WTC11 (cell line): ENCODE results near the gene HIPK2. TPM values are rescaled to one million over a fixed set of nuclear protein-coding genes. Genes with fewer than 3 reads are reported as not detected.

ENCODE experiments used
- ATAC-seq: fragments of 200-7000 bp; cut with Tn5 transposase; 2 replicates; pipeline ENCODE4 v1.10.0; 2021; ENCODE audit warnings: mild to moderate bottlenecking, moderate library complexity
- CTCF ChIA-PET: fragments of 300-600 bp; sonication (Branson Sonifier 250); formaldehyde crosslinking; loops from one replicate; lab custom pipeline; 2021; ENCODE audit warnings: antibody characterized with exemption; lab: Charles Lee
- POLR2A ChIA-PET: fragments of 350-600 bp; sonication (Branson Sonifier 250); formaldehyde crosslinking; loops from one replicate; lab custom pipeline; 2021; ENCODE audit warnings: antibody characterized with exemption; lab: Charles Lee
- DNase-seq: peaks from one replicate; pipeline ENCODE4 v3.0.0; 2021; ENCODE audit warnings: low spot score
- H3K27ac Mint-ChIP-seq: 2 replicates; pipeline ENCODE4 v1.8.0; 2021; ENCODE audit warnings: mixed read lengths
- H3K27me3 Mint-ChIP-seq: 2 replicates; pipeline ENCODE4 v1.8.0; 2021; ENCODE audit warnings: low read depth, mild to moderate bottlenecking, moderate library complexity, mixed read lengths
- H3K36me3 Mint-ChIP-seq: 2 replicates; pipeline ENCODE4 v1.8.0; 2021; ENCODE audit warnings: mixed read lengths
- H3K4me1 Mint-ChIP-seq: 2 replicates; pipeline ENCODE4 v1.8.0; 2022; ENCODE audit warnings: mixed read lengths
- H3K4me3 Mint-ChIP-seq: 2 replicates; pipeline ENCODE4 v1.8.0; 2021; ENCODE audit warnings: mild to moderate bottlenecking, moderate library complexity, mixed read lengths
- H3K9me3 Mint-ChIP-seq: 2 replicates; pipeline ENCODE4 v1.8.0; 2021; ENCODE audit warnings: mixed read lengths
- ATF1 ChIP-seq: sonication (generic); formaldehyde crosslinking; IDR thresholded peaks from 2 replicates; pipeline ENCODE4 v1.8.1; 2023; ENCODE audit warnings: mild to moderate bottlenecking, moderate library complexity, missing genetic modification reagents
- CBFB ChIP-seq: sonication (generic); formaldehyde crosslinking; IDR thresholded peaks from 2 replicates; pipeline ENCODE4 v1.8.1; 2022; ENCODE audit warnings: mild to moderate bottlenecking, low read depth, missing genetic modification reagents
- CREB1 ChIP-seq: sonication (generic); formaldehyde crosslinking; IDR thresholded peaks from 2 replicates; pipeline ENCODE4 v1.8.0; 2023; ENCODE audit warnings: mild to moderate bottlenecking, missing genetic modification reagents
- CREM ChIP-seq: sonication (generic); formaldehyde crosslinking; IDR thresholded peaks from 2 replicates; pipeline ENCODE4 v1.8.1; 2022; ENCODE audit warnings: mild to moderate bottlenecking, missing genetic modification reagents, moderate library complexity
- E2F4 ChIP-seq: sonication (generic); formaldehyde crosslinking; IDR thresholded peaks from 2 replicates; pipeline ENCODE4 v1.8.1; 2022; ENCODE audit warnings: low read depth, mild to moderate bottlenecking, moderate library complexity, missing genetic modification reagents, borderline replicate concordance
- ERG ChIP-seq: fragments of 250-450 bp; sonication (Bioruptor Pico); IDR thresholded peaks from 2 replicates; pipeline ENCODE4 v1.8.0; 2021; ENCODE audit warnings: mild to moderate bottlenecking
- ETV6 ChIP-seq: sonication (generic); formaldehyde crosslinking; IDR thresholded peaks from 2 replicates; pipeline ENCODE4 v1.8.1; 2022; ENCODE audit warnings: mild to moderate bottlenecking, missing genetic modification reagents
- MAX ChIP-seq: sonication (generic); formaldehyde crosslinking; IDR thresholded peaks from 2 replicates; pipeline ENCODE4 v1.8.0; 2022; ENCODE audit warnings: mild to moderate bottlenecking, missing genetic modification reagents
- MLX ChIP-seq: sonication (generic); formaldehyde crosslinking; IDR thresholded peaks from 2 replicates; pipeline ENCODE4 v1.8.1; 2023; ENCODE audit warnings: mild to moderate bottlenecking, missing genetic modification reagents, moderate library complexity
- NFATC4 ChIP-seq: fragments of 250-450 bp; sonication (Bioruptor Pico); IDR thresholded peaks from 2 replicates; pipeline ENCODE4 v1.9.0; 2021; ENCODE audit warnings: mild to moderate bottlenecking
- NFE2L1 ChIP-seq: sonication (generic); formaldehyde crosslinking; IDR thresholded peaks from 2 replicates; pipeline ENCODE4 v1.8.1; 2023; ENCODE audit warnings: missing genetic modification reagents
- NFYB ChIP-seq: sonication (generic); formaldehyde crosslinking; conservative IDR thresholded peaks from 2 replicates; pipeline ENCODE4 v1.8.0; 2022; ENCODE audit warnings: low read depth, missing genetic modification reagents
- NR1H2 ChIP-seq: sonication (generic); formaldehyde crosslinking; IDR thresholded peaks from 2 replicates; pipeline ENCODE4 v1.9.0; 2021; ENCODE audit warnings: mild to moderate bottlenecking, moderate library complexity, missing genetic modification reagents
- NR3C1 ChIP-seq: sonication (generic); formaldehyde crosslinking; conservative IDR thresholded peaks from 2 replicates; pipeline ENCODE4 v1.8.1; 2023; ENCODE audit warnings: low read depth, mild to moderate bottlenecking, missing genetic modification reagents
- RELA ChIP-seq: sonication (generic); formaldehyde crosslinking; IDR thresholded peaks from 2 replicates; pipeline ENCODE4 v1.8.1; 2022; ENCODE audit warnings: missing genetic modification reagents, mild to moderate bottlenecking, borderline replicate concordance
- SMAD3 ChIP-seq: sonication (generic); formaldehyde crosslinking; IDR thresholded peaks from 2 replicates; pipeline ENCODE4 v1.8.0; 2022; ENCODE audit warnings: missing genetic modification reagents, mild to moderate bottlenecking, borderline replicate concordance
- SP1 ChIP-seq: sonication (generic); formaldehyde crosslinking; conservative IDR thresholded peaks from 2 replicates; pipeline ENCODE4 v1.8.1; 2022; ENCODE audit warnings: missing genetic modification reagents
- ZNF317 ChIP-seq: sonication (generic); formaldehyde crosslinking; IDR thresholded peaks from 2 replicates; pipeline ENCODE4 v1.8.1; 2023; ENCODE audit warnings: low read depth, mild to moderate bottlenecking, moderate library complexity, missing genetic modification reagents, borderline replicate concordance
- ZNF532 ChIP-seq: fragments of 250-450 bp; sonication (Bioruptor Pico); IDR thresholded peaks from 2 replicates; pipeline ENCODE4 v1.9.0; 2021; ENCODE audit warnings: mild to moderate bottlenecking, borderline replicate concordance
- ZSCAN18 ChIP-seq: fragments of 250-450 bp; sonication (Bioruptor Pico); IDR thresholded peaks from 2 replicates; pipeline ENCODE4 v2.1.2; 2022; ENCODE audit warnings: mild to moderate bottlenecking, moderate library complexity
- total RNA-seq: library from RNA; stranded (reverse); gene quantifications from 3 replicates; pipeline ENCODE4 v1.2.3, GENCODE V29; 2021

HIPK2 gene
- total RNA-seq, 1 experiment from 2014 or later, result 25.3 TPM

GRCh38 chr7:139597028-139597427, 180.8 kb downstream of the HIPK2 start:
- no peaks in the 10 kb centered on the region for H3K27me3 Mint-ChIP-seq
- TF ChIP-seq ZNF317 (no peak), CBFB (no peak), CREB1 (no peak), ZNF532 (CRISPR knock-in tag) (no peak), ATF1 (CRISPR knock-in tag) (no peak), ETV6 (CRISPR knock-in tag) (no peak), MAX (CRISPR knock-in tag) (no peak), ERG (CRISPR knock-in tag) (no peak), NR3C1 (CRISPR knock-in tag) (no peak), MLX (no peak), CREM (CRISPR knock-in tag) (no peak), SP1 (CRISPR knock-in tag) (no peak), RELA (no peak), NR1H2 (CRISPR knock-in tag) (no peak), NFATC4 (CRISPR knock-in tag) (no peak), SMAD3 (CRISPR knock-in tag) (no peak)
- CTCF ChIA-PET, result interaction anchor here (1.1 kb wide), 1 partner anchor 406 kb away, joined by 6 read pairs; no protein-coding TSS in a partner anchor
- no peak overlapping the region for H3K27ac Mint-ChIP-seq
- no peaks in the 10 kb centered on the region for H3K4me1 Mint-ChIP-seq
- peaks cover 7% of the 10 kb centered on the region; the same call in 1 of the 2 replicates for H3K36me3 Mint-ChIP-seq
- POLR2A ChIA-PET, result no interaction called here
- H3K9me3 Mint-ChIP-seq, result no peaks in the 10 kb centered on the region
- no peak for DNase-seq
- no peak for ATAC-seq
- no peak overlapping the region for H3K4me3 Mint-ChIP-seq

GRCh38 chr7:139596626-139597025, 181.2 kb downstream of the HIPK2 start:
- POLR2A ChIA-PET, result no interaction called here
- H3K36me3 Mint-ChIP-seq, result peaks cover 7% of the 10 kb centered on the region; the same call in 1 of the 2 replicates
- DNase-seq, result no peak
- peak; percentile 43 for ATAC-seq
- CTCF ChIA-PET, result interaction anchor here (1.1 kb wide), 1 partner anchor 406 kb away, joined by 6 read pairs; no protein-coding TSS in a partner anchor
- H3K27me3 Mint-ChIP-seq, result no peaks in the 10 kb centered on the region
- H3K4me3 Mint-ChIP-seq, result no peak overlapping the region
- no peaks in the 10 kb centered on the region for H3K4me1 Mint-ChIP-seq
- no peaks in the 10 kb centered on the region for H3K9me3 Mint-ChIP-seq
- TF ChIP-seq E2F4 (CRISPR knock-in tag), result no peak
- no peak for TF ChIP-seq NFYB
- no peak for TF ChIP-seq NFE2L1 (CRISPR knock-in tag)
- TF ChIP-seq ZSCAN18 (CRISPR knock-in tag), result no peak
- H3K27ac Mint-ChIP-seq, result no peak overlapping the region
